Pancreas (tissue), 10 donors: ENCODE measurements around the gene FPR3. TPM values are rescaled to one million over a fixed set of nuclear protein-coding genes. Genes with fewer than 3 reads are reported as not detected.
A peak's percentile ranks its signal among the peaks of the same experiment; 100 is the strongest.

ENCODE experiments used
- ATAC-seq, 4 donors: fragments of 200-7000 bp; cut with Tn5 transposase; one replicate each; pipeline versions ENCODE4 v1.8.0 to v1.9.1; 2020; ENCODE audit warnings: mild to moderate bottlenecking in 4 of 4, moderate library complexity in 4 of 4
- DNase-seq, 6 donors: peaks; one replicate each; pipeline ENCODE4 v3.0.0-alpha.2; 2020
- FAIRE-seq: peaks from 2 replicates; lab custom pipeline; 2012; peaks lifted over from hg19 to GRCh38; lab: Jason Lieb, UNC
- H3K27ac ChIP-seq, 4 donors: fragments of 200-600 bp; sonication (generic); 1 replicate in 3 of 4; 2 replicates in 1 of 4; pipeline versions ENCODE4 v1.5.0 to v1.8.0; 2020
- H3K27me3 ChIP-seq, 4 donors: fragments of 200-600 bp; one replicate each; pipeline ENCODE4 v1.8.0; 2021
- H3K36me3 ChIP-seq, 3 donors: fragments of 200-600 bp; sonication (generic) in 1 of 3; one replicate each; pipeline versions ENCODE4 v1.5.0 to v1.8.0; 2020 to 2021
- H3K4me1 ChIP-seq, 3 donors: fragments of 200-600 bp; one replicate each; pipeline ENCODE4 v1.8.0; 2021
- H3K4me3 ChIP-seq, 4 donors: fragments of 200-600 bp; sonication (generic) in 2 of 4; one replicate each; pipeline versions ENCODE4 v1.5.0 to v1.8.0; 2020 to 2021
- H3K9me3 ChIP-seq, 4 donors: fragments of 200-600 bp; one replicate each; pipeline ENCODE4 v1.8.0; 2021
- WGBS, 2 donors: extraction: QIAGEN DNeasy Blood & Tissue Kit; methylation state at CpG; one replicate each; pipeline ENCODE4 v1.1.7; 2013; 5-methylcytosine and 5-hydroxymethylcytosine counted together
- intact Hi-C, 3 donors: fragments of 100-400 bp; cut with DNase I; formaldehyde crosslinking; loops; one replicate each; pipeline versions ENCODE4 v1.11.1 to v1.14.2; 2022
- polyA plus RNA-seq, 2 donors: library from polyadenylated mRNA; stranded (reverse); fragments of 200-250 nt; gene quantifications; one replicate each; pipeline ENCODE4 v1.2.3, GENCODE V29; 2013
- total RNA-seq, 6 donors: library from RNA; stranded (reverse); fragmentation: NEBNext Ultra II Directional in 4 of 6; extraction: Animal tissue kit (Norgen Biotek cat#: 25700) in 4 of 6; gene quantifications; one replicate each; pipeline versions ENCODE4 v1.2.1 to v1.2.4, GENCODE V29; 2021 to 2023
- TF ChIP-seq, protein P1 (sequence below), 4 donors: fragments of 200-600 bp; sonication (generic) in 3 of 4; IDR thresholded peaks; one replicate each; pipeline versions ENCODE4 v1.5.0 to v1.8.0; 2021; ENCODE audit warnings: antibody characterized with exemption in 4 of 4
- donor health status: healthy with polysubstance abuse.
- donor health status: DM: no; HTN: no; CAD: no; lungs with moderate emphysema.
- donor health status: DM: no; HTN: no; CAD: no.
- donor health status: control.
- donor health status: control.
- donor health status: Bipolar disorder and iron deficiency.
- donor health status: DM: yes; HTN: yes; CAD: no.
- donor health status: DM: no; HTN: no; CAD: no.
- donor health status: DM: no; HTN: no; CAD: no.
- donor health status: DM: yes; HTN: yes; CAD: no.

FPR3 gene
- total and polyA plus RNA-seq, 8 donors: 0.32 to 10.4 (median 0.62) TPM

GRCh38 chr19:51777570-51778462 lies 17.1 kb upstream of the FPR3 start:
- DNase-seq (peak in 5 of 6 donors; percentile 33 to 58 (median 49)), ATAC-seq (peak; percentile 79 to 99 (median 94)), FAIRE-seq (no peak)
- Histone ChIP-seq H3K27ac (no peak overlapping the region), H3K36me3 (no peaks in the 10 kb centered on the region), H3K27me3 (peaks cover 0 to 5% (median 0%) of the 10 kb centered on the region in 4 donors), H3K4me3 (no peak overlapping the region), H3K4me1 (no peaks in the 10 kb centered on the region), H3K9me3 (no peaks in the 10 kb centered on the region)
- WGBS, 2 donors: 20 to 31% methylated on average over 23 of the region's 23 CpGs
- TF ChIP-seq, protein P1, sequence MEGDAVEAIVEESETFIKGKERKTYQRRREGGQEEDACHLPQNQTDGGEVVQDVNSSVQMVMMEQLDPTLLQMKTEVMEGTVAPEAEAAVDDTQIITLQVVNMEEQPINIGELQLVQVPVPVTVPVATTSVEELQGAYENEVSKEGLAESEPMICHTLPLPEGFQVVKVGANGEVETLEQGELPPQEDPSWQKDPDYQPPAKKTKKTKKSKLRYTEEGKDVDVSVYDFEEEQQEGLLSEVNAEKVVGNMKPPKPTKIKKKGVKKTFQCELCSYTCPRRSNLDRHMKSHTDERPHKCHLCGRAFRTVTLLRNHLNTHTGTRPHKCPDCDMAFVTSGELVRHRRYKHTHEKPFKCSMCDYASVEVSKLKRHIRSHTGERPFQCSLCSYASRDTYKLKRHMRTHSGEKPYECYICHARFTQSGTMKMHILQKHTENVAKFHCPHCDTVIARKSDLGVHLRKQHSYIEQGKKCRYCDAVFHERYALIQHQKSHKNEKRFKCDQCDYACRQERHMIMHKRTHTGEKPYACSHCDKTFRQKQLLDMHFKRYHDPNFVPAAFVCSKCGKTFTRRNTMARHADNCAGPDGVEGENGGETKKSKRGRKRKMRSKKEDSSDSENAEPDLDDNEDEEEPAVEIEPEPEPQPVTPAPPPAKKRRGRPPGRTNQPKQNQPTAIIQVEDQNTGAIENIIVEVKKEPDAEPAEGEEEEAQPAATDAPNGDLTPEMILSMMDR (IDR thresholded peaks at IDR 0.05): peak; percentile 44 to 60 (median 58)
- intact Hi-C loops: no loop called here

GRCh38 chr19:51779181-51779580 lies 15.8 kb upstream of the FPR3 start:
- DNase-seq (no peak), FAIRE-seq (no peak), ATAC-seq (no peak)
- peaks cover 0 to 5% (median 0%) of the 10 kb centered on the region in 4 donors for H3K27me3 ChIP-seq
- TF ChIP-seq, protein P1 (IDR thresholded peaks at IDR 0.05): no peak
- no peak overlapping the region for H3K27ac ChIP-seq
- no peaks in the 10 kb centered on the region for H3K4me1 ChIP-seq
- intact Hi-C loops: no loop called here
- H3K4me3 ChIP-seq: no peak overlapping the region
- WGBS, 2 donors: 54 to 69% methylated on average over 1 of the region's 1 CpG
- H3K9me3 ChIP-seq: no peaks in the 10 kb centered on the region
- no peaks in the 10 kb centered on the region for H3K36me3 ChIP-seq

- ATAC-seq (no peak), DNase-seq (no peak), FAIRE-seq (no peak)
- intact Hi-C loops: no loop called here
- H3K9me3 ChIP-seq: no peaks in the 10 kb centered on the region
- WGBS, 2 donors: 30 to 41% methylated on average over 2 of the region's 2 CpGs
- peaks cover 0 to 5% (median 0%) of the 10 kb centered on the region in 4 donors for H3K27me3 ChIP-seq
- H3K27ac ChIP-seq: no peak overlapping the region
- no peak overlapping the region for H3K4me3 ChIP-seq
- H3K36me3 ChIP-seq: no peaks in the 10 kb centered on the region
- H3K4me1 ChIP-seq: no peaks in the 10 kb centered on the region
- TF ChIP-seq, protein P1 (IDR thresholded peaks at IDR 0.05): no peak
Observed at GRCh38 chr19:51779703-51780102, 15.3 kb upstream of the FPR3 start.

GRCh38 chr19:51780270-51780669 lies 14.7 kb upstream of the FPR3 start:
- WGBS, 2 donors: 30 to 43% methylated on average over 2 of the region's 2 CpGs
- H3K27me3 ChIP-seq: peaks cover 0 to 5% (median 0%) of the 10 kb centered on the region in 4 donors
- no peak overlapping the region for H3K4me3 ChIP-seq
- no peak for ATAC-seq
- no peak overlapping the region for H3K27ac ChIP-seq
- TF ChIP-seq, protein P1 (IDR thresholded peaks at IDR 0.05): no peak
- DNase-seq: no peak
- H3K9me3 ChIP-seq: no peaks in the 10 kb centered on the region
- no peaks in the 10 kb centered on the region for H3K36me3 ChIP-seq
- no peak for FAIRE-seq
- no peaks in the 10 kb centered on the region for H3K4me1 ChIP-seq
- intact Hi-C loops: no loop called here

DNA sequence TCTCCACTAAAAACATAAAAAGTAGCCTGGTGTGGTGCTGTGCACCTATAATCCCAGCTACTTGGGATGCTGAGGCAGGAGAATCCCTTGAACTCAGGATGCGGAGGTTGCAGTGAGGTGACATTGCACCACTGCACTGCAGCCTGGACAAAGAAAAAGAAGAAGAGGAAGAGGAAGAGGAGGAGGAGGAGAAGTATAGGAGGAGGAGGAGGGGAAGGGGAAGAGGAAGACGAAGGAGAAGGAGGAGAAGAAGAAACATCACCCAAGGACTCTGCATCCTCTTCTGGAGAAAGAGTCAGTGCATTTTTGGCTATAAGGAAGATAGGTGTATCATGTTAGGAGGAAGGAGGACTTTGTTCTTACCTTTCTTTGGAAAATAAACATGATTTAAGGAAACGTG lies 13.0 kb upstream of the FPR3 start:
- 34 to 48% methylated on average over 3 of the region's 3 CpGs for WGBS, 2 donors
- H3K27me3 ChIP-seq: no peaks in the 10 kb centered on the region
- TF ChIP-seq, protein P1 (IDR thresholded peaks at IDR 0.05): no peak

More for the DNA sequence above, 13.0 kb upstream of the FPR3 start:
- Histone ChIP-seq H3K9me3 (no peaks in the 10 kb centered on the region), H3K4me3 (no peak overlapping the region), H3K27ac (no peak overlapping the region), H3K36me3 (no peaks in the 10 kb centered on the region), H3K4me1 (no peaks in the 10 kb centered on the region)
- FAIRE-seq (no peak), ATAC-seq (no peak), DNase-seq (no peak)
- intact Hi-C loops: no loop called here
